Loucy (cell line): ENCODE measurements around the gene FOXR1.

ENCODE experiments used
- EZH2phosphoT487 ChIP-seq: fragments of 200-600 bp; IDR thresholded peaks from 2 replicates; pipeline ENCODE4 v1.6.1; 2018; ENCODE audit warnings: antibody characterized with exemption, mild to moderate bottlenecking, moderate library complexity, borderline replicate concordance
- TF ChIP-seq, protein P1 (sequence below): fragments of 200-600 bp; sonication (generic); conservative IDR thresholded peaks from 2 replicates; pipeline ENCODE4 v1.5.1; 2014; ENCODE audit warnings: mild to moderate bottlenecking, antibody characterized with exemption, low read length

DNA sequence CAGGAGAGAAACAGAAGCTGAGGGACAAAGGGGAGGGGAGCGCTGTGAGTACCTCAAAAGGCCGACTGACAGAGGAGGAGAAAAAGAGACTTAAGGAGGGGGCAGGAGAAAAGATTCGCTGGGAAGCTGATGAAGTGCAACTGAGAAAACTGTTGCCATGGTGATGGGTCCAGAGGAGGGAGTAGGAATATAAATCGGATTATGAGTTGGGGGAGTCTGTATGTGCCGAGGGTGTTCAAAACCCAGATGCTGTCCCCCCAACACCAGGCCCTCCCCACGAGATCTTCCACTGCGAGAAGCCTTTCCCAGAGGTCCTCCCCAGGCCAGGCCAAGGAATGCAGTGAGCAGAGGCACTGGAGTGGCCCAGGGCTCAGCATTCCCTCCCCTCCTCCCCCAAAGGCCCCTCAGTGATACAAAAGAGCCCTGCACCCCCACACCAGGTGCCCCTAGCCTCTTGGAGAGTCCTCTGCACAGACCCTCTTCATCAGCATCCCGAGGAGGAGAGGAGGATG is 32.1 kb upstream of the FOXR1 start:
- TF ChIP-seq, protein P1, sequence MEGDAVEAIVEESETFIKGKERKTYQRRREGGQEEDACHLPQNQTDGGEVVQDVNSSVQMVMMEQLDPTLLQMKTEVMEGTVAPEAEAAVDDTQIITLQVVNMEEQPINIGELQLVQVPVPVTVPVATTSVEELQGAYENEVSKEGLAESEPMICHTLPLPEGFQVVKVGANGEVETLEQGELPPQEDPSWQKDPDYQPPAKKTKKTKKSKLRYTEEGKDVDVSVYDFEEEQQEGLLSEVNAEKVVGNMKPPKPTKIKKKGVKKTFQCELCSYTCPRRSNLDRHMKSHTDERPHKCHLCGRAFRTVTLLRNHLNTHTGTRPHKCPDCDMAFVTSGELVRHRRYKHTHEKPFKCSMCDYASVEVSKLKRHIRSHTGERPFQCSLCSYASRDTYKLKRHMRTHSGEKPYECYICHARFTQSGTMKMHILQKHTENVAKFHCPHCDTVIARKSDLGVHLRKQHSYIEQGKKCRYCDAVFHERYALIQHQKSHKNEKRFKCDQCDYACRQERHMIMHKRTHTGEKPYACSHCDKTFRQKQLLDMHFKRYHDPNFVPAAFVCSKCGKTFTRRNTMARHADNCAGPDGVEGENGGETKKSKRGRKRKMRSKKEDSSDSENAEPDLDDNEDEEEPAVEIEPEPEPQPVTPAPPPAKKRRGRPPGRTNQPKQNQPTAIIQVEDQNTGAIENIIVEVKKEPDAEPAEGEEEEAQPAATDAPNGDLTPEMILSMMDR: no peak
- TF ChIP-seq EZH2phosphoT487: no peak
